GM19035 (cell line): ENCODE data around the gene AIP.
"Not testable (repeated sequence)": the region's sequence is repeated elsewhere in the genome, so short reads cannot be mapped to it uniquely, and the experiment has no call there.

Source experiments
- ATAC-seq: cut with Tn5 transposase; IDR thresholded peaks from one replicate; pipeline ENCODE4 v1.9.1; 2021; ENCODE audit not compliant: unreplicated experiment

AIP gene

GRCh38 chr11:67448220-67448609, 34.6 kb upstream of the AIP start:
- no peak for ATAC-seq

DNA sequence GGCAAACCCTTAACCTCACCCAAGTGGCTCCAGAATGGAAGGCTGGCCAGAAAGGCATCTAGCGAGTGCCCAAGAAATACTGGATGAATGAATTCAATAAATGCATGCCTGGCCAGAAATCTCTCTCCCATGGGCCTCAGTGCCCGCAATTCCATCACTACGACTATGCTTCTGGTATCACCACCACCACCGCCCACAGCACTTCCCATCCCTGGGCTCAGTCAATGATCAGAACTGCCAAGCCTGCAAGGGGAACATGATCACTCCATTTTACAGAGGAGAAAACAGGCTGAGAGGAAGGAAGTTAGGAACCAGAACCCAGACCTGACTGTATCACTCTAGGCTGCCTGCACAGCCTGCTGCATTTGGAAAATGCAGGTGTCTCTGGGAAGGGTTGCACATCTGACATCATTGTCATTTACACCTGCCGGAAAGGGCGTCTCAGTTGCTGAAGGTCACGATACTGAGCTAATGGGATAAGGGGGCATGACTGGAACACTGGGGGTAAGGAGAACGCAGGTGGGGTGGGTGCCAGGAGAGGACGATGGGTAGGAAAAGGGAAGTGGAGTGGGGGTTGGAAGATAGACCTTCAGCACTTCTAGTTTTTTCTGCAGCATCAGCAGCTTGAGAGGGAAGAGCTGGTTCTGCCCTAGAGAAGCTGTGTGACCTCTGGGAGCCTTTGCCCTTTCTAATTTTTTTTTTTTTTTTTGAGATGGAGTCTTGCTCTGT, 33.5 kb upstream of the AIP start:
- no peak for ATAC-seq

DNA sequence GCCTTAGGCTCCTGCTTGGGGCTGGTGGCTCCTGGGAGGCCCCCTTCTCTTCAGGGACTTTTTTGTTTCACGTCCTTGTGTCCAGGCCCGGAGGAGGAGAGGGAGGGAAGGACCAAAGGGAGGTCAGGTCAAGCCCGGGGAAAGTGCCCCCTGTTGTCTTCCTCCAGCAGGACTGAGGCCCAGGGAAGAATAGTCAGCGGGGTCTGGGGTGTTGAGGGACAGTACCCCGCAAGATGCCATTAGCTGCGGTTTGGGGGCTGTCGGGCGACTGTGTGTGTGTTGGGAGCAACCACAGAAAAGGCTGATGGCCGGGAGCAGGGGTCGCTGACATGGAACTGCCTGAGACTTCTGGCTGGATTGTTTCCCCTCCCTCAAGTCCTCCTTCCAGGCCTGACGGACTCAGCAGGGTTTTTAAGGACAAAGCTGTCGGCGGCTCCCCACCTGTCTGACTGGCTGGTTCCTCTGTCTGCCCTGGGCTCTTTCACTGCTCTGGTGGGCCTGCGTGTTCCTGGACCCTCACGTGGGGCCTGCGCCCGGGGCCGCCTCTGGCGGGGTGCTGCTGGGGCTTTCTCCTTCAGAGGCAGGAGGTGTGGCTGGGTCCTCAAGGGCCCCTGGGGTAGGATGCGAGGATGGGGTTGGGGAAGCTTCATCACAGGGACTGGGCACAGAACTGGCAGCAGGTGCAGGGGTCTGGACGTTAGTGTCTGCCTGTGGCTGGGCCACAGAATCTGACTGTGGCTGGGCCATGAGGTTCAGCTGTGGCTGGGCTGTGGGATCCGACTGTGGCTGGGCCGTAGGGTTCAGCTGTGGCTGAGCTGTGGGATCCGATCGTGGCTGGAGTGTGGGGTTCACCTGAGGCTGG, 31.8 kb upstream of the AIP start:
- no peak for ATAC-seq

DNA sequence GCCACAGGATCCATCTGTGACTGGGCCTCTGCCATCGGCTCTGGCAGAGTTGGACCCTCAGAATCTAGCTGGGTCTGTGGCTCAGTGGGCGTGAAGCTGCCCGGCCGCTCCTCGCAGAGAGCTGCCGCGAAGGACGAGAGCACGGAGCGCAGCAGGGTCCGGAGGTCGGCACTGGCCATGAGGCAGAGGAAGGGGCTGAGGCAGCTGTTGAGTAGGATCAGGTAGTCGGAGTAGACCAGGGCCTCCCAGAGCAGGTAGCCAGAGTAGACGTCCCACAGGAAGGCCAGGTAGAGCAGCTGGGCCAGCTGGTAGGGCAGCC, 31.2 kb upstream of the AIP start:
- ATAC-seq, result no peak

DNA sequence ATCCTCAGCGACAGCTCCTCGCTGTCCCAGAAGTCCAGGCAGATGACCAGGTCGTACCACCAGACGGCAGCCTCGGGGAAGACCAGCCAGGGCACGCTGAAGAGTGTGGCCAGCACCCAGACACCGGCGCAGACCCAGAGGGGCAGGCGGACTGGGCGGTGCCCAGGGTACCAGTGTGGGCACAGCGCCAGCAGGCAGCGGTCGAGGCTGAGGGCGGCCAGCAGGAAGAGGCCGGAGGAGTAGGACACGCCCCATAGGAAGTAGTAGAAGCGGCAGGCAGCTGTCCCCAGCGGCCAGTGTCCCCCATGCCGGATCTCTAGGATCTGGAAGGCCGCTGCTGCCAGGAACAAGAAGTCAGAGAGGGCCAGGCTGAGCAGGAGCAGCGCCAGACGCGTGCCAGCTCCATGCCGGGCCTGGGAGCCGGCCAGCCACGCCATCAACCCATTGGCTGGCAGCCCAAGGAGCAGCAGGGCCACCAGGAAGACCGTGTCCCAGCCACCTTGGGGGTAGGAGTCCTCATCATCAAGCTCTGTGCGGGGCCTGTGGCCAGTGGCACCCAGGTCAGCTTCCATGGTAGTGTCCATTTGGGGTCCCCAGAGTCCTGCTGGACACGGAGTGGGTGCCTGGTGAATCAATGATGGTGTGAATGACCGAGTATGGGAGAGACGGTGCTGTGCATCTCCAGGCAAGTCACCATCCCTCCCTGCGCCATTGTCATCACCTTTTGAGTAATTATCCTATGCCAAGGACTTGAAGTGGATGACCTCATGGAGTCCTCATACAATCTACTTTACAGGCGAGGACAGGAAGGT, 30.5 kb upstream of the AIP start, which contains the start of gene GPR152:
GPR152 (minus strand) TSS at position 589 of the 812 bp plus-strand sequence; CDS start at position 584, 5 bp downstream.
- ATAC-seq, result no peak

DNA sequence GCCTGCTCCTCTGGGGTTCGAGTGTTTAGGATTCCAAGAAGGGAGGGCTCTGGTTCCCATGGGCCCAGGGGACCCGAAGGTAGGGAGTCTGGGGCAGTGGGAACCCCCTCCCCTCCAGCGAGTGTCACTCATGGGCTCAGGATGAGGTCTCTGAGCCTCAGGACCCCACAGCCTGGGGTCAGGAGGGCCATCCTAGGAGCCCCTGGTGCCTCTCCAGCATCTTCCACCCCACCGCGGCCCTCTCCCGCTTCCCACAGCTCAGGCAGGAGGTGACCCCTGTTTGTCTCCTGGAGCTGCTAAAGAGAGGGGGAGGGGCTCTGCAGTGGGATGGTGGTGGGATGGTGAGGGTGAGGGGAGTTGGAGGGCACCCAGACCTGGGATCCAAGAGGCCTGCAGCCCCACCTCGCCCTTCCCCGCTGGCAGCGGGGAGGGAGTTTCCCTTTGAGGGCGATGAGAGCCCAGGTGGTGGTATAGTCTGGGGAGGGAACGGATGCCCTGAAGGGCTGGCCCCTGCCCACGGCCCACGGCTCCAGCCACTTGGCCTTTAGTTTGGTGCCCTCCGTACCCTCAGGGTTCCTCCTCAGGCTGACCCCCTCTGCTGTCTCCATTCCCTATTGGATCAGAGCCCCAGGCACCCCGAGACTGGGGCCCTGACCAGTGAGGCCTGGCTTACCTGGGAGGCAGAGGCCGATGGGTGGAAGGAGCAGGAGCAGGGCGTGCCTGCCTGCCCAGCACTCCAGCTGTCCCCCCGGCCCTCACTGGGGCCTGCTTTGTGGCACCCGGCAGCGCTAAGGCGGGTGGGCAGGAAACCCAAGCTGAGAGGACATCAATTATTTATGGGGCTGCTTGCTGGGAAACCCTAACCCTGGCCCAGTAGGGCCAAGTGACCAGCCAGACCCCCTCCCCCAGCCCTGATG, 28.8 kb upstream of the AIP start:
- no peak for ATAC-seq

DNA sequence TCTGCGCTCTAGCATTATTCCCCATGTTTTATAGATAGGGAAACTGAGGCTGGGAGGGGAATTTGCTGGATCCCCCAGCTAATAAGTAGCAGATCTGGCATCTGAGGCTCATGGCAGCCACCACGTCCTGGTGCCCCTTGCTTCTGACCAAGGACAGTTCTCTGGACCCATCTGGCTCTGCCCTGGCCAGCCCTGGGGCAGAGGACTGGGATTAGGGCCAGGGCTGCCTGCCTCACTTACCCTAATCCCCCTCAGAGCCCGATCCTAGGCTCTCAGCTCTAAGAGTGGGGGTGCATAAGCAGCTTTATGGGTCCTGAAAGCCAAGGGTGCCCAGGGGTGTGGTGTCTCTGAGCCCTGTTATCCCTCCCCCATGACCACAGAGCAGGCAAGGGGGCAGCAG, 27.8 kb upstream of the AIP start, which contains the start of gene CABP4:
CABP4 (plus strand) TSS at position 301 of the 400 bp plus-strand sequence; CDS start at position 371, 70 bp downstream.
- no peak for ATAC-seq

- ATAC-seq, result no peak
These were observed 26.6 kb upstream of the AIP start for GRCh38 chr11:67456068-67456705.

DNA sequence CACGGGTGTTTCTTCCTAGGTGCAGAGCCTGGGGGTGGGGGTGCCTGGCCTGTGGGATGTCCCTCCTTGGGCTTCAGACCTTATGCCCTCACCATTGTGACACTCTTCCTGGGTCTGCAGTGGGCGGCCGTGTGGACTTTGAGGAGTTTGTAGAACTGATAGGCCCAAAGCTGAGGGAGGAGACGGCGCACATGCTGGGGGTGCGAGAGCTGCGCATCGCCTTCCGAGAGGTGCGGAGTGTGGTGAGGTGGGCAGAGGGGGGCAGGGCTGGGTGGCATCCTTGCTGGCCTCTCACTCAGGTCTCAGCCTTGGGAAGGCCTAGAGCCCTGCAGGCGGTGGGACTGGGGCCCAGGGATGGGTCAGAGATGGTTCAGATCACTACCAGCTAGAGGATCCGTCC, 25.4 kb upstream of the AIP start:
- ATAC-seq, result no peak

DNA sequence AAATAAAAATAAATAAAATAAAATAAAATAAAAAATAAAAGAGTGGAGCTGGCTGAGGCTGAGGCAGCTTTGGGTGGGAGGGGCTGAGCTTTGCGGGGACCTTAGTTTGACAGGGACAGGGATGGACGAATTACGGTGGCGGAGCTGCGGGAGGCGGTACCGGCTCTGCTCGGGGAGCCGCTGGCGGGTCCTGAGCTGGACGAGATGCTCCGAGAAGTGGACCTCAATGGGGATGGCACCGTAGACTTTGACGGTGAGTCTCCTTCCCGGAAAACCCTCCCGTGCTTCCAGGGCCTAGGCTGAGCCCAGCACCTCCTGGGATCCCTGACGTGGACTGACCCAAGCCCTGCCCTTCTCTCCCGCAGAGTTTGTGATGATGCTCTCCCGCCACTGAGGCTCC, 24.6 kb upstream of the AIP start:
- no peak for ATAC-seq

DNA sequence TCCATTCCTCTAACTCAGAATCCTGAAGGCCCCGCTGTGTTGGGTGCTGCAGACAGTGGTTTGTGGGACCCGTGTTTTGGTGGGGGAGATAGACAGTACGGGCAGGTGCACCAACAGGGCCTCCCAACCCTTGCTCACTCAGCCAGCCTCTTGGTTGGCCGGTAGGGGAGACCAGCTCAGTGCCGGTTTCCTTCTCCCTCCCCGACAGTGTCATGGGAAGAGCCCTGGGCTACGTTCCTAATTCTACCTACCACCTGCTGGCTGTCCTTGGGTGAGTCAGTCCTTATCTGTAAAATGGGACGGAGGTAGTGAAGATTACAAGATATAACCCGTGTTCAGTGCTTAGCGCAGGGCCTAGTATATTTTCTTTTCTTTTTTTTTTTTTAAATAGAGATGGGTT, 19.6 kb upstream of the AIP start:
- ATAC-seq, result no peak

DNA sequence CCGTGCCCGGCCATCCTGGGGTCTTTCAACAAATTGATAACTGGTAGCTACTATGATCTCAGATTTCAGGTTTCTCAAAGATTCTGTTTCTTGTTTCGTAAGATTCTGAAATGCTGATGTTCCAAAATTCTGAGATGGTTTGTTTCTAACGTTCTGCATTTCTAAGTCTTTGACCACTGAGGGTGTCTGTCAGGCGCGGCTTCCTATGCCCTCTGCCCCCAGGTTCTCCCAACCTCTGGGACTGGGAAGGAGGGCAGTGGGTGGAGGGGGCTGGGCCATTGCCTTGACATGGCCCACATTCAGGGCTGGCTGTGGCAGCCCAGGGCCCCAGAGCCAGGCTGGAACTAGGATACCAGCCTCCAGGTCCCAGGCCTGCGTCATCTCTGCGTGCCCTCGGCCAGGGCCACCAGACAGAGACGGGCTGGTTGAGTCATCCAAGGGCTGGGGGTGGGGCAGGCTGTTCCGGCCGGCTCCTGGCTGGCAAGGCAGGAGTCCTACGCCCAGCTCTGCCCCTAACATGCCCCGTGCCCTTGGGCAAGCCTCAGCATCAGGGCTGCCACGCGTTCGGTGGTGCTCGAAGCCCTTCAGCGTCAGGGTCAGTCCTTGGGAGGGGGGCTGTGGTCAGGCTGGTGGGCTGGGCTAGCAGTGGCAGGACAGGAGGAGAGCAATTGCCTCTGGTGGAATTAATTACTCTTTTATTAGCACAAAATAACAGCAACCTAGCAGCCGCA, 19.0 kb upstream of the AIP start:
- ATAC-seq, result no peak

DNA sequence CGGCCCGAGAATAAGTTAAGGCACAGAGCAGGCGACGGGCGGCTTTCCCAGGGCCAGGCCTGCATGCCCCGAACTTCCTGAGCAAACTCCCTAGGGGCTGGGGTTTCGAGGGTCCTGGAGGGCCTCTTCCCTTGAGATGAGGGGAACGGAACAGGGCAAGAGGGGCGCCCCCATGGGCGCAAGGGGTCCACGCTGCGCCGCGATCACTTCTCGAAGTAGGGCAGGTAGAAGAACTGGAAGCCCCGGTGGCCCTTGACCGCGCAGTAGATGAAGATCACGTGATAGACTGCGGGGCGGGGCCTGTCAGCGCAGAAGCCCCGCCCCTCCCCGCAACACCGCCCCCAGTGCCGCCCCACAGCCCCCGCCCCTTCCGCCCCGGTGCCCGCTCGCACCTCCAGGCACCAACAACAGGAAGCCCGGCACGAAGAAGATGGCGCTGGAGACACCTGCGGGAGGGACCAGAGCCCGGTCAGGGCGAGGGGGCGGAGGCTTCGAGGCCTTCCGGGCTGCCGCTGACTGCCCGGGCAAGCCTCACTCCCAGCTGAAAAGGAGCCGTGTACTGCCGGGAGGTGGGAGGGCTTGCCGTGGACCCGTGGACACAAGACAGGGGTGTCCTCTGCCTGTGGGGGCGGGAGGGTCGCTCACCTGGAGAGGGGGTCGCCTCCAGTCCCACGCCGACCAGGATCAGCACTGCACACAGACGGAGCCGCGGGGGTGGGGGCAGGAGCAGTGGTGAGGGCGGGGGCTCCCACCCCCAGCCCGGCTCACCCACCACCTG, 18.2 kb upstream of the AIP start:
- peak; percentile 49 for ATAC-seq

GRCh38 chr11:67465189-67465510, 17.7 kb upstream of the AIP start:
- ATAC-seq, result no peak

DNA sequence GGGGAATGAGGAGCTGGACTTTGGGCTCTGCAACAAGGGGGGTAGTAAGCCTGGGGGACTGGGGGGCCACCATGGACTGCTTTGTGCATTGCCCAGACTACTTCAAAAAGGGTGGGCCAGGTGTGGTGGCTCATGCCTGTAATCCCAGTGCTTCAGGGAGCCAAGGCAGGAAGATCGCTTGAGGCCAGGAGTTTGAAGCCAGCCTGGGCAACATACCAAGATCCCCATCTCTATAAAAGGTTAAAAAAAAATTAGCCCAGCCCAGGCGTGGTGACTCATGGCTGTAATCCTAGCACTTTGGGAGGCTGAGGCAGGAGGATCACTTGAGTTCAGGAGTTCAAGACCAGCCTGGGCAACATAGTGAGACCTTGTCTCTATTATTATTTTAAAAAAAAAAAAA, 17.3 kb upstream of the AIP start:
- not testable (repeated sequence) for ATAC-seq

DNA sequence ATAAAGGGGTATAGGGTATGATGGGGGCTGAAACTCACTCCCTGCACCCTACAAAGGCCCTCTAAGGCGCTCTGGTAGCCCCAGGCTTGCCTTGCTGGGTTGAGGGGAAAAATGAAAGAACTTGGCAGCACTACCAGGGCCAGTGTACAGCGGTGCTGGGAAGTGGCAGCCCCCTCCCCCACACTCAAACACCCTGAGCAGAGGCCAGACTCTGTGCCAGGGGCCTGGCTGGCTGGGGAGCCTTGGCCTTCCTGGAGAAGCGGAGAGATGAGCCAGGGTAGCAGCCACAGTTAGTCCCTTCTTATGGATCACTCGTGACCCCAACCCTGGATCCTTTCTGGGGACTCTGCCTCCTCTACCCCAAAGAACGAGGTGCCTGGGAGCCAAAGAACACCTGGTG, 16.5 kb upstream of the AIP start:
- no peak for ATAC-seq

DNA sequence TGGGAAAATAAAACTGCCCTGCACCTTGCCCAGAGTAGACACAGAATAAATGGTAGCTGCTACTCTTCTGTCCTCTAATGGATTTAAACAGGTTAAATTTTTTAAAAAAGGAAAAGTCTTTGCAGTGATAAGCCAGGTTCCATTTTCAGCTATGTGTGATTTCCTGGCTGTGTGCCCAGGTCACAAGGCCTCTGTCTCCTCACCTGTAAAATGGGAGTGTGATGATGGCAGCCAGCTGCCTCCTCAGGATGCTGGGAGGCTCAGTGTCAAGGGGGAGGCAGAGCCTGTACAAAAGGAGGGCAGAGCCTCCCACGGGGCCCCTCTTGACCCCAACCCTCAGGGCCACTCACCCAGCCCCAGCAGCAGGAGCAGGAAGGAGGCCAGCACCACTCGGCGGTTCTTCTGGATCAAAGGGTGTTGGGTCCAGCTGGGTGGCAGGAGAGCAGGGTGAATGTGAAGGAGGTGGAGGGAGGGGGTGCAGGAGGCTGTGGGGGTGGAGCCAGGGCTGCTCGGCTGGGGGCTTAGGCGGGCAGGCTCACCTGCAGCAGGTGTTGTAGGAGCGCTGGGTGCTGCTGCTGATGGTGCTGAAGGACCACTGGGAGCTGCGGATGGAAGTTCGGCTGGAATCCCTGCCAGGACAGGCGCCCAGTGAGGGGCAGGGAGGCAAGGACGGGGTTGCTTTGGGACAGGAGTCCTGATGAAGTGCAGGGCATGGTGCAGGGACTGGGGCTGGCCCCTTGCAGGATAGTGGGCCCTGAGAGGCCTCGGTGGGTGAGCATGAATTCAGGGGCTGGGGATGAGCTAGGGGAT, 15.7 kb upstream of the AIP start:
- ATAC-seq, result no peak

DNA sequence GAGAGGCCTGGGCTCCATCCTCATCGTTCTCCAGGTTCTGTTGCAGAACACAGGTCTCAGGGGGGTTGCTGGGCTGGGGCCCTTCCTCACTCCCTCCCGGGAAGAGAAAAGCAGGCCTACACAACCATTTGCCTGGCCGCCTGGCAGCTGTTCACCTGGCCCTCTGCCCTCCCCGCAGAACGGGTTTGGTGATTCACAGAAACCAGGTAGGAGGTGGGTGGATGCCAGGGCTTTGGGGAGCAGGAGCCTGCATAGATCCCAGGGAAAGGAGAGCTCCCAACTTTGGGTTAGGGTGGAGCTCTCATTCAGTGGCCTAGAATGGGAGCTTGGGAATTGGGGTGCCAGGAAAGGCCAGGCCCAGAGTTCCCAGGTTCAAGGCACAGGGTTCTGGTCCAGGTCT, 14.8 kb upstream of the AIP start:
- ATAC-seq, result no peak
